ENCODE measurements around the gene RNF166. TPM values are rescaled to one million over a fixed set of nuclear protein-coding genes. Genes with fewer than 3 reads are reported as not detected.

The RNF166 gene
- total and polyA plus RNA-seq, 11 donors = 9.3 to 28.5 (median 15.4) TPM

DNA sequence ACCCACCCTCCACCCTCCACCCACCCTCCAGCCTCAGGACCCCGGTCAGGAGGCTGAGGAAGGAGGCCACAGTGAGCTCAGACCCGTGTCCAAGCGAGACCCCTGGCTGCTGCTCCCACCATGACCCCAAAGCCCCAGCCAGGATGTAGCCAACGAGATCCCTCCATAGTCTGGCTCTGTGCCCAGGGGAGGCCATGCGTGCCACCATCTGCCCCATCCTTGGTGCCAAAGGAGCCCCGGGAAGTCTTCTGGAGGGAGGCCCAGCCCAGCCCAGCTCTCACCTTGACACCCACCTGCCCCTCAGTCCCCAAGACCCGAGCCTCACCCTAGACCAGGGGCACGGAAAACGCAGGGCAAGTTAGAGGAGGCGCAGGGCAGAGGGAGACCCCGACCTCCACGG, 44.6 kb upstream of the RNF166 start:
- Histone ChIP-seq H3K4me3 (no peak overlapping the region), H3K9me3 (no peaks in the 10 kb centered on the region), H3K27me3 (no peaks in the 10 kb centered on the region), H3K27ac (no peak overlapping the region), H3K36me3 (peaks cover 0 to 11% (median 0%) of the 10 kb centered on the region in 9 donors), H3K4me1 (peaks cover 0 to 19% (median 12%) of the 10 kb centered on the region in 12 donors)
- 83 to 91% (median 85%) methylated on average over 7 to 12 of the region's 12 CpGs for WGBS, 4 donors
- TF ChIP-seq CTCF (IDR thresholded peaks at IDR 0.05) = no peak
- no peak for TF ChIP-seq POLR2A (IDR thresholded peaks at IDR 0.05)
- intact Hi-C loops (cut with DNase I) = no loop called here
- DNase-seq (no peak), ATAC-seq (no peak)

GRCh38 chr16:88749358-88749757, 43.1 kb upstream of the RNF166 start:
- no peak for DNase-seq
- H3K4me1 ChIP-seq = peaks cover 0 to 33% (median 21%) of the 10 kb centered on the region in 12 donors
- intact Hi-C loops (cut with DNase I) = loop anchor here in 2 of 10 donors (10.0 kb wide), 2 partner anchors 115 to 465 kb away; partner anchors contain the start of genes PABPN1L (in 1 of the 2) and ZNF778 (in 1 of the 2)
- H3K9me3 ChIP-seq = no peaks in the 10 kb centered on the region
- no peak overlapping the region for H3K4me3 ChIP-seq
- H3K27me3 ChIP-seq = no peaks in the 10 kb centered on the region
- H3K27ac ChIP-seq = no peak overlapping the region
- ATAC-seq = no peak
- 95 to 97% (median 96%) methylated on average over 22 to 26 of the region's 26 CpGs for WGBS, 4 donors
- TF ChIP-seq CTCF (IDR thresholded peaks at IDR 0.05) (no peak), POLR2A (IDR thresholded peaks at IDR 0.05) (no peak)
- H3K36me3 ChIP-seq = peaks cover 0 to 11% (median 0%) of the 10 kb centered on the region in 9 donors

GRCh38 chr16:88748364-88748763, 42.2 kb upstream of the RNF166 start:
- no peak overlapping the region for H3K4me3 ChIP-seq
- intact Hi-C loops (cut with DNase I) = loop anchor here in 2 of 10 donors (10.0 kb wide), 2 partner anchors 116 to 466 kb away; partner anchors contain the start of genes PABPN1L (in 1 of the 2) and ZNF778 (in 1 of the 2)
- H3K27me3 ChIP-seq = no peaks in the 10 kb centered on the region
- 80 to 91% (median 84%) methylated on average over 9 to 12 of the region's 12 CpGs for WGBS, 4 donors
- TF ChIP-seq POLR2A (IDR thresholded peaks at IDR 0.05) = no peak
- no peak for TF ChIP-seq CTCF (IDR thresholded peaks at IDR 0.05)
- ATAC-seq (no peak), DNase-seq (no peak)
- peak overlapping the region in 1 of 12 donors; percentile 84 for H3K27ac ChIP-seq
- no peaks in the 10 kb centered on the region for H3K9me3 ChIP-seq
- peaks cover 0 to 43% (median 27%) of the 10 kb centered on the region in 12 donors for H3K4me1 ChIP-seq
- peaks cover 0 to 11% (median 0%) of the 10 kb centered on the region in 9 donors for H3K36me3 ChIP-seq

DNA sequence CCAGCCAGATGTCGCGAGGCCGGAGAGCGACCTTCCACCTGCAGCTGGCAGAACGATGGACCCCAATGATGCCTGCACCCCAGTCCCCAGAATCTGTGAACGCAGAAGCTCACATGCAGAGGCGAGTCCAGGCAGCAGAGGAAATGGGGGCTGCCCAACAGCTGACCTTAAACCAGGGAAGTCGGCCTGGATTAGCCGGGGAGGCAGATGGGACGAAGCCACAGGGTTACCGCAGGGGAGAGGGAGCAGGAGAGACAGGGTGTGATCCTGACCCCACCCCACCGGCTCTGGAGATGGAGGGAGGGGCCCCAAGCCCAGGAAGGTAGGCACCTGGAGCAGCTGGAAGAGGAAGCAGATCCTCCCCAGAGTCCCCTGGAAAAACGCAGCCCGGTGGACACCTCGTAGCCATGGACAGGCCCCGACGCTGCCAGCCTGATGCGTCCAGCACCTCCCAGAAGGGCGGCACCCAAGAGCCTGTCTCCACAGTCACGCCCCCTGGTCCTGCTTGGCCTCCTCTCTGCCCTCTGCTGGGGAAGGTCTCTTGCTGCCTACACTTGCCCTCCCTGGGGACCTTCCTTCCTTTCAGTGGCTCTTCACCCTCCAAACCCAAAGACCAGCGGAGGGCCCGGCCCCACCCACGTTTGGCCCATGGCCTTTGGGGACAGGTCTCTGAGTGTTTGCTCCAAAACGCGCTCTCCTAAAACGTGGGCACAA, 41.5 kb upstream of the RNF166 start:
- H3K4me3 ChIP-seq = no peak overlapping the region
- H3K4me1 ChIP-seq = peaks cover 0 to 43% (median 27%) of the 10 kb centered on the region in 12 donors
- no peaks in the 10 kb centered on the region for H3K9me3 ChIP-seq
- DNase-seq (no peak), ATAC-seq (no peak)
- 81 to 84% (median 83%) methylated on average over 24 to 26 of the region's 26 CpGs for WGBS, 4 donors
- peak in 2 of 12 donors; percentile 3 to 8 for TF ChIP-seq CTCF (IDR thresholded peaks at IDR 0.05)
- TF ChIP-seq POLR2A (IDR thresholded peaks at IDR 0.05) = no peak
- H3K27ac ChIP-seq = peak overlapping the region in 1 of 12 donors; percentile 84
- no peaks in the 10 kb centered on the region for H3K27me3 ChIP-seq
- intact Hi-C loops (cut with DNase I) = loop anchor here in 2 of 10 donors (10.0 kb wide), 2 partner anchors 117 to 467 kb away; partner anchors contain the start of genes PABPN1L (in 1 of the 2) and ZNF778 (in 1 of the 2)
- peaks cover 0 to 12% (median 0%) of the 10 kb centered on the region in 9 donors for H3K36me3 ChIP-seq
